NCI-H345 treated with DMSO at 0.1 percent for 48 hours (cell line): ENCODE measurements around the gene ANK3.
A peak's percentile ranks its signal among the peaks of the same experiment; 100 is the strongest.

Source experiments
- DNase-seq: peaks from one replicate; lab custom pipeline; 2025; ENCODE audit not compliant: unreplicated experiment; lab: John Stamatoyannopoulos, UW

Gene ANK3

GRCh38 chr10:60414111-60414510, 24.4 kb upstream of the ANK3 start:
- no peak for DNase-seq

DNA sequence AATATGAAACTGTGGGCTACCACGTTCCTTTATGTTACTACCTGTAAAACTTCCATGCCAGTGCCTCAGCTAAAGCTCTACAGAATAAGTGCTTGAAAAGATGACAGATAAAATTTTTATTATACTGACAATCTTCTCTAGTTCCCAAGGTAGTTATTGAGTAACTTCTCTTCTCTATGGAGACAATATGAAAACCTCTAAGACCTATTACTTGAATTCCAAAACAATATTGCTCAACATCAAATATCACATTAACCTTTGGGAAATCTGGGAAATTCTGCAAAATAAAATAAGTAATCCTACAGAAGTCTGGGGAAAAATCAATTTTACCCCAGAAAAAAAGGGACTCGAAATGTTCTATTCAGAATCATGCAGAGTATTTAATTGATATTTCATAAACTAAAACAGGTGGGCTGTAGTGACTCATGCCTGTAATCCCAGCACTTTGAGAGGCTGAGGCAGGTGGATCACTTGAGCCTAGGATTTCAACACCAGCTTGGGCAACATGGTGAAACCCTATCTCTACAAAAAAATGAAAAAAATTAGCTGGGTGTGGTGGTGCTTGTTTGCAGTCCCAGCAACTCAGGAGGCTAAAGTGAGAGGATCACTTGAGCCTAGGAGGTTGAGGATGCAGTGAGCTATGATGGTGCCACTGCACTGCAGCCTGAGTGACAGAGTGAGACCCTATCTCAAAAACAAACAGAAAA, 23.8 kb upstream of the ANK3 start:
- no peak for DNase-seq

DNA sequence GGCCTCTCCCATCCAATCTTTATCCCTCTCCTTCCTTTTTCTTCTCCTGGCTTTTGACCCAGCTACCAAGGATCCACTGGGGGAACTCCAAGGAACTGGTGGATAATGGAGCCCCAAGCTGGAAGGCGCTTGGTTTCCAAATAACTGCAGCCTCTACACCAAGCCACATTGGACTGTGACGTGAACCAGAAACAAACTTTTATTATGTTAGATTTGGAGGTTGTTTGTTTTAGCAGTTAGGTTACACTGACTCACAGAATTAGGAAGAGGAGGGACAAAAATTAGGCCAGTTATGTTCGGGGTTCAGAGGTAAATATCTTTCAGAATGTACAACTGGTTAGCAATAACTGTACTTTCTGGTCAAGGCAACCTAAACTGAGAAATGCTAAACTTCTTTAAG, 21.3 kb upstream of the ANK3 start:
- DNase-seq: no peak

- no peak for DNase-seq
These were observed 19.5 kb upstream of the ANK3 start for GRCh38 chr10:60409202-60409601.

DNA sequence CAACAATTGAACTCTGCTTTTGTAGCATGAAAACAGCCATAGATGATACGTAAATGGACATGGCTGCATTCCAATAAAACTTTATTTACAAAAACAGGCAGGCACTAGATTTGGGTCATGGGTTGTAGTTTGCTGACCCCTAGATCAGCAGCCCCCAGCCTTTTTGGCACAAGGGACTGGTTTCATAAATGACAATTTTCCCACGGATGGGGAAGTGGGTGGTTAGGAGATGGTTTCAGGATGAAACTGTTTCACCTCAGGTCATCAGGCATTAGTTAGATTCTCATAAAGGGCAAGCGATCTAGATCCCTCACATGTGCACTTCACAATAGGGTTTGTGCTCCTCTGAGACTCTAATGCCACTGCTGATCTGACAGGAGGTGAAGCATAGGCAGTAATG, 16.5 kb upstream of the ANK3 start:
- DNase-seq: no peak

GRCh38 chr10:60405172-60405571, 15.5 kb upstream of the ANK3 start:
- no peak for DNase-seq

DNA sequence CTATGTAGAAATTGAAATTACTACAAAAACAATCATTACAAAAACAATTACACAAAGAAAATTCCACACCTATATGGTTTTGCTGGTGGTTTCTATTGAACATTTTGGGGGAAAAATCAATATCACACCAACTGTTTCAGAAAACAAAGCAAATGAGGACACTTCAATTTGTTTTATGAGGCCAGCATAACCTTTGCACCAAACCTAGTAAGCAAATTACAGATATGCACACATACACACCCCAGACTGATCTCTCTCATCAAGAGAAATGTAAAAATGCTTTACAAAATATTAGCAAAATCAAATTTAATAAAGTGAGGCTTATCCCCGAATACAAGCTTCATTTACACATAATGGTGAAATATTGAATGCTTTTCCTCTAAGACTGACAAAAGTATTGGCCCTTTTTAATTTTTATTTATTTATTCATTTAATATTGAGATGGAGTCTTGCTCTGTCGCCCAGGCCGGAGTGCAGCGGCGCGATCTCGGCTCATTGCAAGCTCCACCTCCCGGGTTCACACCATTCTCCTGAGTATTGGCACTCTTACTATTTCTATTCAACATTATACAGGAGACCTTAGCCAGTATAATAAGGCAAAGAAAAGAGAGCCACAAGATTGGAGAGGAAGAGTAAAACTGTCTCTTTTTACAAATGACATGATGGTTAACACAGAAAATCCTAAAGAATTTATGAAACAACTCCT, 13.6 kb upstream of the ANK3 start:
- no peak for DNase-seq

GRCh38 chr10:60400366-60400765, 10.7 kb upstream of the ANK3 start:
- no peak for DNase-seq

- no peak for DNase-seq
These were observed 9.7 kb upstream of the ANK3 start for GRCh38 chr10:60399328-60399727.

- DNase-seq: no peak
These were observed 8.1 kb upstream of the ANK3 start for GRCh38 chr10:60397792-60398191.

DNA sequence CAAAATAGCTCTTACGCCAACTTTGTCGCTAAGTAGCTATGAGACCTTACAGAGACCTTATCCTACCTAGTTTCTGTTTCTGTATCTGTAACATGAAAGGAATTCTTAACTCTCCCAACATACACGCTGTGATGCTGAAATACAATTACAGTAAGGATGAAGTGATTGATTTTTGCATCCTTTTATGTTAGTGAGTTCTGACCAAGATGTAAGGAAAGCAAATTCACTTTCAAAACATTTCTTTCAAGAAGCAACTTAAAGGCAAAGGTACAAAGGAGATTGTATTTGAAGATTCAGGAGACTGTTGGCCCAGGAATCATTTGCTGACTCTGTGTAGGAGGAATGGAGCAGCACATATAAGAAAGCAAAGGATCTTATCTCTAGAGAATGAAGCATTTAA, 7.1 kb upstream of the ANK3 start:
- no peak for DNase-seq

DNA sequence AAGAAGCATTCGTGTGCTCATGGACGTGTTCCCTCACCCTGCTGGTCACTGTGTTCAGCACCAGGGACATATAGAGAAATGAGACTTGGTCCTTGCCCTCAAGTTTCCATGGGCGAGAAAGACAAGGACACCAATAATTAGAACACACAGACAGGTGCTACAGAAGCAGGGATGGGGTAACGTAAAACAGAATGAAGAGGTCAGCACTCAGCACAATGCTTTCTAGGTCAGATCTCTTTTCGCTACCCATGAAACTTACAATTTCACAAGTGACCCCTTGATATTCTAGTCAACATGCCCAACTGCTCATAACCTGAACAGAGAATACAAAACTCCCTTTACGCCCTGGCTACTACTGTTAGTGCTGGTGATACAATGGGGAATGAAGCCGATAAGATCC, 6.0 kb upstream of the ANK3 start:
- DNase-seq: no peak

DNA sequence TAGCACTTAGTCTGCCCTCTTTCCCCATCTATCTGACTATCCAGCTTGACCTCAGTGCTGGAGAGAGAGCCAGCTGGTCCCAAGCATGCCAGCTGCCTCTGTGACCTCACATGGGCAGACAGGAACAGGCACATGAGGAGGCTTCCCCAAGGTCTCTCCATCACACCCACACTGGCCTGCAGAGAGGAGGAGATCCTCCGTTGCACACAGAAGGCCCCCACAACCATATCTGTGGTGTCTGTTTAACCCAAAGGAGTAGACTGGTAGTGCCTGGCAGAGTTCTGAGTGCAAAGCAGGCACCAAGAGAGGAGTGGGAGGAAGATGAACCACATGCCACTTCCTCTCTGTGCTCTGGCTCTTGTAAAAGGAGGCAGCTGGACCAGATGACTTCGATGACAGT, 4.8 kb upstream of the ANK3 start:
- DNase-seq: no peak

DNA sequence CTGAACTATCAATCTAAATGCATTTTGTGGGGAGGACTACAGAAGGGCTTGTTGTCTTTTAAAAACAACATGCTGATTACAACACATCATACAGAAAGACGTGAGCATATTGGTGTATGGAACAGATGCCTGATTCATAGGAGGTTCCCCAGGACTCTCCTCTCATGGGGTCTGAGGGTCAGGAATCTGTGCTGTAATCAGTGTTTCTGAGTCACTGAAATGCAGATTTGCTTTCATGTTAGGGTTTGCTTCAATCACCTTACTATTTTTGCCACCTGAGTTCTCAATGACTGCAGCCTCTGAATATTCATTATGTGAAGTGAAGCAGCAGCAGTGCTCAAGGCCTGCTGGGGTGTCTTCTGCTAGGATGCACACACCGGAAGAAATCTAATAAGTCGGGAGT, 550 bp upstream of the ANK3 start:
- DNase-seq: no peak

- DNase-seq: peak; percentile 27
These were observed 870 bp downstream of the ANK3 start for GRCh38 chr10:60388709-60389301.

DNA sequence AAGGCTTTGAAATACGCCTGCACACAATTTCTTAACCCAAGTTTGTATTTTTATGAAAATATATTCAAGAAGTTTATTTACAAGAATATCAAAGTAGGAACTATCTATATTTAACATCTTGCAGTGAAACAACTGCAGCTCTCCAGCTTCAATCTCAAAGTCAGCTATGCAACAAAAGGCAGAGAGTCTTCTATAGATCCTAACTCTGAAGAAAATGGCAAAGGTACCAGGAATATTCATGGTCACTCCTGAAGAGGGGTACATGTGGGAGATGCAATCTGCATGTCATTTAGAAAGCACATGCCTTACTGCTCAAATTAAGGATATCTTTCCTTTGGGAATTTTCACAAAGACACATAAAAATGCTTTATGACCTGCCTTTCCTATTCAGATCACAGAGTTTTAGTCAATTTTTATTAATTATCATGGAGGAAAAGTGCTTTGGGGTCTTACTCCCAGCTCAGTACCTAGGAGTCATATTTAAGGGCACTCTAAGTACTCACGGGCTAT, 1.5 kb downstream of the ANK3 start:
- no peak for DNase-seq

GRCh38 chr10:60387531-60387930, 2.1 kb downstream of the ANK3 start:
- peak; percentile 83 for DNase-seq

DNA sequence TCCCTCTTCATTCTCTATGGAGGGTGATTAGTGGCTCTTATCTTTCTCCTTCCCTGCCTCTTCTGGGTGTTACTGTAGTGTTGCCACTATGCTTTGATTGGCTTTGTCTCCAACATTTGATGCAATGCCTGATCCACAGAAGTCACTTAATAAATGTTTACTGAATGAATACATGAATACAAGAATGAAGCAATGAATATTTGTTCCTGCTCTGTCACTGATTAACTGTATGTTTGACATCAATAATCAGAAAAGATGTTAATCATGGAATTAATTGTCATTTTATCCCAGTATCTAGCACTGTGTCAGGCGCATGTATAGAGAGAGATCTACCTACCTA, 4.3 kb downstream of the ANK3 start:
- DNase-seq: no peak

GRCh38 chr10:60384708-60385398, 4.8 kb downstream of the ANK3 start:
- no peak for DNase-seq

- no peak for DNase-seq
These were observed 5.7 kb downstream of the ANK3 start for GRCh38 chr10:60384011-60384410.

GRCh38 chr10:60382946-60383681, 6.6 kb downstream of the ANK3 start:
- DNase-seq: no peak
